ENCODE measurements around the gene SIRT5.

The SIRT5 gene

GRCh38 chr6:13638014-13638413 is 63.6 kb downstream of the SIRT5 start:
- no peaks in the 10 kb centered on the region for H3K9me3 ChIP-seq (ENCODE audit: severe bottlenecking)
- TF ChIP-seq CTCF (IDR thresholded peaks at IDR 0.05; ENCODE audit: low read depth, low read length) = no peak
- H3K27ac ChIP-seq = no peak overlapping the region
- no peaks in the 10 kb centered on the region for H3K27me3 ChIP-seq (ENCODE audit: insufficient read depth, low read depth, severe bottlenecking)
- H3K36me3 ChIP-seq = peaks cover 41% of the 10 kb centered on the region
- no peak for DNase-seq
- H3K4me3 ChIP-seq (ENCODE audit: low read depth, low read length) = no peak overlapping the region

- no peaks in the 10 kb centered on the region for H3K9me3 ChIP-seq (ENCODE audit: severe bottlenecking)
Measured at GRCh38 chr6:13638626-13639025, 64.2 kb downstream of the SIRT5 start.

GRCh38 chr6:13641315-13641714 is 66.9 kb downstream of the SIRT5 start:
- no peak overlapping the region for H3K27ac ChIP-seq
- H3K9me3 ChIP-seq (ENCODE audit: severe bottlenecking) = no peaks in the 10 kb centered on the region
- no peak for TF ChIP-seq CTCF (IDR thresholded peaks at IDR 0.05; ENCODE audit: low read depth, low read length)
- no peak for DNase-seq
- H3K4me3 ChIP-seq (ENCODE audit: low read depth, low read length) = no peak overlapping the region
- peaks cover 35% of the 10 kb centered on the region for H3K36me3 ChIP-seq
- no peaks in the 10 kb centered on the region for H3K27me3 ChIP-seq (ENCODE audit: insufficient read depth, low read depth, severe bottlenecking)

More at GRCh38 chr6:13638626-13639025, 64.2 kb downstream of the SIRT5 start:
- no peak for DNase-seq
- H3K4me3 ChIP-seq (ENCODE audit: low read depth, low read length) = no peak overlapping the region
- no peak overlapping the region for H3K27ac ChIP-seq
- no peaks in the 10 kb centered on the region for H3K27me3 ChIP-seq (ENCODE audit: insufficient read depth, low read depth, severe bottlenecking)
- peaks cover 40% of the 10 kb centered on the region for H3K36me3 ChIP-seq
- no peak for TF ChIP-seq CTCF (IDR thresholded peaks at IDR 0.05; ENCODE audit: low read depth, low read length)

- Histone ChIP-seq H3K27me3 (ENCODE audit: insufficient read depth, low read depth, severe bottlenecking) (no peaks in the 10 kb centered on the region), H3K9me3 (ENCODE audit: severe bottlenecking) (no peaks in the 10 kb centered on the region), H3K36me3 (peaks cover 26% of the 10 kb centered on the region), H3K27ac (no peak overlapping the region), H3K4me3 (ENCODE audit: low read depth, low read length) (no peak overlapping the region)
- TF ChIP-seq CTCF (IDR thresholded peaks at IDR 0.05; ENCODE audit: low read depth, low read length) = no peak
- no peak for DNase-seq
Measured at GRCh38 chr6:13643125-13643524, 68.7 kb downstream of the SIRT5 start.

- H3K4me3 ChIP-seq (ENCODE audit: low read depth, low read length) = no peak overlapping the region
Measured at GRCh38 chr6:13648850-13649249, 74.4 kb downstream of the SIRT5 start.

More at GRCh38 chr6:13648850-13649249, 74.4 kb downstream of the SIRT5 start:
- Histone ChIP-seq H3K36me3 (peaks cover 7% of the 10 kb centered on the region), H3K9me3 (ENCODE audit: severe bottlenecking) (no peaks in the 10 kb centered on the region), H3K27me3 (ENCODE audit: insufficient read depth, low read depth, severe bottlenecking) (no peaks in the 10 kb centered on the region), H3K27ac (no peak overlapping the region)
- TF ChIP-seq CTCF (IDR thresholded peaks at IDR 0.05; ENCODE audit: low read depth, low read length) = no peak
- DNase-seq = no peak
